T-cell (primary cell): ENCODE data around the gene NAGPA. TPM values are rescaled to one million over a fixed set of nuclear protein-coding genes. Genes with fewer than 3 reads are reported as not detected.

Experiments
- ATAC-seq, 4 experiments: fragments of 200-7000 bp in 3 of 4; fragments of 150-1000 bp in 1 of 4; cut with Tn5 transposase; replicated peaks in 1 of 4; 1 replicate in 3 of 4; 2 replicates in 1 of 4; pipeline ENCODE4 v1.10.0; 2021; ENCODE audit warnings: moderate library complexity in 3 of 4, mild to moderate bottlenecking in 2 of 4, moderate number of reproducible peaks in 1 of 4
- CTCF ChIA-PET, 2 donors: fragments of 300-600 bp; sonication (Branson Sonifier 250); formaldehyde crosslinking; loops; one replicate each; lab custom pipeline; 2022; ENCODE audit warnings: antibody characterized with exemption in 2 of 2; lab: Charles Lee
- POLR2A ChIA-PET, 2 donors: fragments of 300-600 bp; sonication (Branson Sonifier 250); formaldehyde crosslinking; loops; one replicate each; lab custom pipeline; 2022; ENCODE audit warnings: antibody characterized with exemption in 2 of 2; lab: Charles Lee
- DNase-seq, 35 experiments: peaks; one replicate each; pipeline versions ENCODE4 v3.0.0 to v3.0.0-alpha.2; 2013 to 2023
- H3K27ac ChIP-seq: one replicate; pipeline ENCODE4 v1.5.1; 2013; ENCODE audit warnings: low read length
- H3K27me3 ChIP-seq, 2 experiments: replicated peaks in 1 of 2; 1 replicate in 1 of 2; 2 replicates in 1 of 2; pipeline versions ENCODE4 v1.6.1 to v1.7.0; 2013; ENCODE audit warnings: low read length in 1 of 2, mixed read lengths in 1 of 2; ENCODE audit not compliant: control insufficient read depth in 2 of 2, insufficient read depth in 2 of 2; ENCODE audit errors: extremely low read depth in 1 of 2
- H3K36me3 ChIP-seq, 2 donors: 1 replicate in 1 of 2; 2 replicates in 1 of 2; pipeline versions ENCODE4 v1.6.1 to v1.7.0; 2013; ENCODE audit warnings: low read length in 1 of 2; ENCODE audit not compliant: control insufficient read depth in 2 of 2, insufficient read depth in 1 of 2; ENCODE audit errors: extremely low read depth in 1 of 2
- H3K4me1 ChIP-seq, 2 experiments: 1 replicate in 1 of 2; 2 replicates in 1 of 2; pipeline versions ENCODE4 v1.6.1 to v1.7.0; 2013; ENCODE audit warnings: low read length in 2 of 2, mixed read lengths in 1 of 2; ENCODE audit not compliant: insufficient read depth in 2 of 2, control insufficient read depth in 1 of 2; ENCODE audit errors: extremely low read depth in 1 of 2
- H3K4me3 ChIP-seq, 2 donors: 1 replicate in 1 of 2; 2 replicates in 1 of 2; pipeline versions ENCODE4 v1.5.1 to v1.7.0; 2013; ENCODE audit warnings: mild to moderate bottlenecking in 2 of 2, low read length in 1 of 2, moderate library complexity in 1 of 2; ENCODE audit not compliant: control insufficient read depth in 1 of 2; ENCODE audit errors: extremely low read depth in 1 of 2
- H3K9me3 ChIP-seq: 2 replicates; pipeline ENCODE4 v1.7.0; 2013
- H3K27ac Mint-ChIP-seq, 2 donors: one replicate each; pipeline ENCODE4 v1.8.0; 2020 to 2021; ENCODE audit warnings: mild to moderate bottlenecking in 2 of 2, mixed read lengths in 2 of 2
- H3K27me3 Mint-ChIP-seq, 2 donors: one replicate each; pipeline ENCODE4 v1.8.0; 2021 to 2022; ENCODE audit warnings: mixed read lengths in 2 of 2
- H3K36me3 Mint-ChIP-seq: one replicate; pipeline ENCODE4 v1.8.0; 2021; ENCODE audit warnings: mixed read lengths
- H3K4me1 Mint-ChIP-seq, 3 donors: one replicate each; pipeline ENCODE4 v1.8.0; 2020 to 2022; ENCODE audit warnings: mixed read lengths in 3 of 3, mild to moderate bottlenecking in 1 of 3
- H3K4me3 Mint-ChIP-seq, 3 donors: one replicate each; pipeline ENCODE4 v1.8.0; 2020 to 2022; ENCODE audit warnings: mild to moderate bottlenecking in 3 of 3, mixed read lengths in 3 of 3, moderate library complexity in 3 of 3
- H3K9me3 Mint-ChIP-seq, 3 donors: one replicate each; pipeline ENCODE4 v1.8.0; 2020 to 2022; ENCODE audit warnings: mixed read lengths in 3 of 3
- WGBS: methylation state at CpG from one replicate; pipeline ENCODE4 v1.1.5; 2013; ENCODE audit warnings: missing lambda C conversion rate; ENCODE audit not compliant: insufficient coverage; 5-methylcytosine and 5-hydroxymethylcytosine counted together
- total RNA-seq, 35 experiments: library from RNA in 6 of 35; stranded (reverse) in 6 of 35; fragments of 120-200 nt in 1 of 35; gene quantifications; one replicate each; pipeline versions ENCODE4 v1.2.1 to v1.2.4 and lab custom pipeline; 2013 to 2026

Gene NAGPA
- total RNA-seq, 5 donors from 2014 or later (not counting 1 experiment from before 2014, with no cell fraction given), result 26.2 to 33.6 (median 29.7) TPM

DNA sequence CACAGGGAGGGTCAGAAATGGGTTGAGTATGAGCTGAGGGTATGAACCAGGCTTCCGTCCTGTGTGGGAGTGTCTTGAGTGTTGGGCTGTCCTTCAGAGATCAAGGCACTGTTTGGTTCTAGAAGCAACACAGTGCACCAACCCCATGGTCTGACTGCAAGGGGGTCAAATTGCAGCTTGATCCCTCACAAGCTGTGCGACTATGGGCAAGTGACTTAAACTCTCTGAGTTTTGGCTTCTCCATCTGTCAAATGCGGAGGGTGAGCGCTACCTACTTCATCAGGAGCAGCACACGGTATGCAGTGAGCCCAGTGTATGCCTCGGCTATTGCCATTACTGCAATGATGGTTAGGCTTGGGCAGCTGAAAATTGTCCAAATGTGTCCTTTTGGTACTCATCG is 54.6 kb downstream of the NAGPA start:
- Histone ChIP-seq H3K27ac (no peak overlapping the region), H3K27me3 (peaks cover 0 to 30% of the 10 kb centered on the region in 2 experiments), H3K4me1 (no peaks in the 10 kb centered on the region), H3K36me3 (no peaks in the 10 kb centered on the region), H3K9me3 (no peaks in the 10 kb centered on the region), H3K4me3 (no peak overlapping the region)
- H3K27ac Mint-ChIP-seq, result no peak overlapping the region
- POLR2A ChIA-PET, result no interaction called here
- no peak overlapping the region for H3K4me3 Mint-ChIP-seq
- no peaks in the 10 kb centered on the region for H3K4me1 Mint-ChIP-seq
- 79% methylated on average over 7 of the region's 7 CpGs for WGBS
- H3K9me3 Mint-ChIP-seq, result peaks cover 0 to 5% (median 0%) of the 10 kb centered on the region in 3 donors
- CTCF ChIA-PET, result no interaction called here
- ATAC-seq, result no peak
- no peak for DNase-seq
- no peaks in the 10 kb centered on the region for H3K36me3 Mint-ChIP-seq
- H3K27me3 Mint-ChIP-seq, result peaks cover 7 to 17% of the 10 kb centered on the region in 2 donors

DNA sequence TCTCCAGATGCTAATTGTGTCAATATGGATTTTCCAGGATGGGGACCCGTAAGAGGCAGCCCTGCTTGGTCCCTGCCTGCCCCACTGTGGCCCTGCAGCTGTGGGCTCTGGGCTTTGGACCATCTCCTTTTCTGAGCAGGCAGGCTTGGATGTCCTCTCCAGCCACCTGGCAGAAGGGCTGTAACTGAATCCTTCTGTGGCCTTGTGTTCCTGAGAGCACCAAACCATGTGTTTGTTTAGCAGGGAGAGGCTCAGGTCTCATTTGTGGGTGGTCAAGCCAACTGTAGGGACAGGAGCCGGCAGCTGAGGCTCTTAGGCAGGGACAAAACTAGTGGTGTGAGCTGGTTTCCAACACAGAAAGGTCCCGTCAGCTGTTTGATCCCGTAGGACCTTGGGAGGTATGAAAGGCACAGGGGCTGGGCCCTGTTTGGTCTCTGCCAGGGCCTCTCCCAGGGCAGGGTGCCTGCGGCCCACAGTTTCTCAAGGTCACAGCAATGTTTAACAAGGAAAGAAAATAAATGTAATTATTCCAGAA is 57.1 kb downstream of the NAGPA start:
- no peaks in the 10 kb centered on the region for H3K36me3 ChIP-seq
- H3K4me1 Mint-ChIP-seq, result no peaks in the 10 kb centered on the region
- H3K4me3 Mint-ChIP-seq, result no peak overlapping the region
- DNase-seq (no peak), ATAC-seq (no peak)
- no peaks in the 10 kb centered on the region for H3K4me1 ChIP-seq
- H3K9me3 Mint-ChIP-seq, result peaks cover 0 to 6% (median 5%) of the 10 kb centered on the region in 3 donors
- no peak overlapping the region for H3K27ac ChIP-seq
- peaks cover 0 to 24% of the 10 kb centered on the region in 2 experiments for H3K27me3 ChIP-seq
- H3K9me3 ChIP-seq, result no peaks in the 10 kb centered on the region
- H3K27me3 Mint-ChIP-seq, result peaks cover 15 to 23% of the 10 kb centered on the region in 2 donors
- ChIA-PET CTCF (no interaction called here), POLR2A (interaction anchor here in 1 of 2 donors (0.6 kb wide), 1 partner anchor 268 kb away, joined by 4 read pairs; no protein-coding TSS in a partner anchor)
- 92% methylated on average over 3 of the region's 5 CpGs for WGBS
- H3K36me3 Mint-ChIP-seq, result no peaks in the 10 kb centered on the region
- H3K4me3 ChIP-seq, result no peak overlapping the region
- no peak overlapping the region for H3K27ac Mint-ChIP-seq

GRCh38 chr16:4976079-4976478 is 57.7 kb downstream of the NAGPA start:
- Mint-ChIP-seq H3K27ac (no peak overlapping the region), H3K4me3 (no peak overlapping the region), H3K36me3 (no peaks in the 10 kb centered on the region), H3K27me3 (peaks cover 13 to 25% of the 10 kb centered on the region in 2 donors), H3K9me3 (peaks cover 0 to 6% (median 5%) of the 10 kb centered on the region in 3 donors), H3K4me1 (no peaks in the 10 kb centered on the region)
- Histone ChIP-seq H3K4me3 (no peak overlapping the region), H3K4me1 (no peaks in the 10 kb centered on the region), H3K9me3 (no peaks in the 10 kb centered on the region), H3K27ac (no peak overlapping the region), H3K36me3 (no peaks in the 10 kb centered on the region), H3K27me3 (peaks cover 0 to 19% of the 10 kb centered on the region in 2 experiments)
- POLR2A ChIA-PET, result no interaction called here
- no peak for DNase-seq
- no peak for ATAC-seq
- CTCF ChIA-PET, result no interaction called here
- WGBS, result 67% methylated on average over 1 of the region's 2 CpGs

Other genes with a start within 250 kb of the NAGPA start
- not detected for gene SEPTIN12, start 245.6 kb downstream of the NAGPA start, total RNA-seq
- not detected for gene SMIM22, start 238.6 kb downstream of the NAGPA start, total RNA-seq
- gene ROGDI, start 231.3 kb downstream of the NAGPA start, total RNA-seq, result 10 to 100 TPM; 12.1 to 20.2 (median 13.2) TPM
- gene GLYR1, start 186.6 kb downstream of the NAGPA start, total RNA-seq, result 100 to 1,000 TPM in 3 of 5 donors, 10 to 100 TPM in 2; 95.5 to 106 (median 102) TPM
- gene UBN1, start 186.5 kb downstream of the NAGPA start, total RNA-seq, result 10 to 100 TPM; 41.8 to 53.7 (median 48.2) TPM
- under 1 TPM in 3 of 5 donors, not detected in 2; 0.10 to 0.32 (median 0.12) TPM for gene PPL, start 96.8 kb downstream of the NAGPA start, total RNA-seq
- gene SEC14L5, start 75.6 kb downstream of the NAGPA start, total RNA-seq, result under 1 TPM in 1 of 5 donors, not detected in 4; 0.05 TPM
- under 1 TPM in 2 of 5 donors, not detected in 3; 0.62 to 0.79 TPM for gene C16orf89, start 32.0 kb upstream of the NAGPA start, total RNA-seq
- gene ALG1, start 37.9 kb upstream of the NAGPA start, total RNA-seq, result 10 to 100 TPM; 12.0 to 29.2 (median 25.7) TPM
- 10 to 100 TPM in 3 of 5 donors, 1 to 10 TPM in 2; 3.6 to 16.1 (median 11.7) TPM for gene EEF2KMT, start 63.9 kb upstream of the NAGPA start, total RNA-seq